Measurements from ENCODE around the gene RFT1.

RFT1 gene

DNA sequence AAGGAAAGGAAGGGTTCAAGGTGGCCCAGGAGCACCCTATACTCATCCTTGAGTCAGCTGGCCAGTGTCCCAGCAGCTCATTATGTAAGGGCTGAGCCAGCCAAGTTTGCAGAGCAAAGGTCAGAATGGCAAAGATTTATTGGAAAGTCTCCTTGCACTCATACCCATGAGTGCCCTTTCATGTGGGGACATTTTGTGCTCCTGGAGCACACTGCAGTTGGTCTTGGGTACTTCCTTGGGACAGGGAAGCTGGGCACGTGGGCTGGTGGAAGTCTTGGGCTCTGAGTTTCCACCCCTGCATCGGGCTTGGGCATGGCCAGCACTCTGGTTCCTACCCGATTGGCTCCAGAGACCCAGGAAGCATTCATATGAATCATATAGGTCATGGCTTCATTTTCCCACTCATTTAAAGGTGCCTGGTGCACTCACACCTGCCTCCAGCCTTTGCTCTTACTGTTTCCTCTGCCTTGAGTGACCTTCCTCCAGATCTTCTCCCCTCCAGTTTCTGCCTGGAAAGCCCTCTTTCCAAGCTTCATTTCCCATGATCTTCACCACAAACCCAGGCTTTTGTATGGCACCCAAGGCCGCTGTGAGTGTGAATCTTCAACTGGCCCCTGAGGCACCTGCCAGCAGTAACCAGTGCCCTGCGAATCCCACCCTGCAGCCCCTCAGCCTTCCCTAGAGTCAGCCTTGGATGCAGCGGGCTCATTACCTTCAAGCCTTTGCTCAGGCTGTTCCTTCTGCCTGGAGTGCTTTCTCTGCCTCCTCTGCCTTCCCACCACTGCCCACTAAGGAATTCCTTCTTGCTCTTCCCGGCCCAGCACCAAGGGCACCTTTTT is 20.2 kb upstream of the RFT1 start:
- no peak for DNase-seq (ENCODE audit: low read depth in 2 of 2)

DNA sequence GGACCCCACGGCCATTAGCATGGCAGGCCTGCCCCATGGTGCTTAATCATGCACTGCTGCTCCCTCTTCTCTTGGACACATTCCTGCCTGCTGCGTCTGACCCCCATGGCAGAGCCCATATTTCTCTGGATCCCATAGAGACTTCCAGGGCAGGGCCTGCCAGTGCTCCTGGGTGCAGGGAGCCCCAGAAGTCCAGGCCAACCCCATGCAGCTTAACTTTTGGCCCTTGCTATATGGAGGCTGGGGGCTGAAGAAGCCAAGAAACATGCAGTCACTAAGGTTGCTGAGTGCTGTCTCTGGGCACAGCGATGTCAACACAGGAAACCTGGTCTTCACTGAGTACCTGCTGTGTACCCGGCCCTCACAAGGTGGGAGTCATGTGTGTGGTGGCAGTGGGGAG is 19.5 kb upstream of the RFT1 start:
- DNase-seq (ENCODE audit: low read depth in 2 of 2) = no peak

DNA sequence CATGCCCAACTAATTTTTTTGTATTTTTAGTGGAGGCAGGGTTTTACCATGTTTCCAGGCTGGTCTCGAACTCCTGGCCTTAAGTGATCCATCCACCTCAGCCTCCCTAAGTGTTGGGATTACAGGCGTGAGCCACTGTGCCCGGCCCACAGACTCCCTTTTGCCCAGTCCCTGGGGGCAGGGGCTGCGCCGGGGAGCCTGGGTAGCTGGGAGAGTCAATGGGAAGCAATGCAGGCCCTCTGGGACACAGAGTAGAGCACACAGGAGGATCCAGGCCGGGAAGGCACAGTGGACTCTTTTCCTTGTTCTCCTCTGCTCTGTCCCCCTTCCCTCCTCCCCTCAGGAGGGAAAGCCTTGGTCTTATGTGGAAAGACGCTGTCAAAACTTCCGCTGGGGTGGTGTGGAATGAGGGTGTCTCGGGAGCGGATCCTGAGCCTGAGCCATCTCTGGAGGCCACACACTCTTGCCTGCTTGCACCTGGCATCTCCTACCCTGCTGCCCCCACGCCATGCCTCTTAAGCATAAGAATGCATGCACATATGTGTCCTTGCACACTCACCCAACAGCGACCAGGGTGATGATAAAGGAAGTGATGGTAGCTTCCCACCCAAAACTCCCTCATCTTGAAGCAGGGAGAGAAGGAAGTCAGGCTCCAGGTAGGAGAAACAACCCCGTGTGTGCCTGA is 18.9 kb upstream of the RFT1 start:
- DNase-seq (ENCODE audit: low read depth in 2 of 2) = no peak

DNA sequence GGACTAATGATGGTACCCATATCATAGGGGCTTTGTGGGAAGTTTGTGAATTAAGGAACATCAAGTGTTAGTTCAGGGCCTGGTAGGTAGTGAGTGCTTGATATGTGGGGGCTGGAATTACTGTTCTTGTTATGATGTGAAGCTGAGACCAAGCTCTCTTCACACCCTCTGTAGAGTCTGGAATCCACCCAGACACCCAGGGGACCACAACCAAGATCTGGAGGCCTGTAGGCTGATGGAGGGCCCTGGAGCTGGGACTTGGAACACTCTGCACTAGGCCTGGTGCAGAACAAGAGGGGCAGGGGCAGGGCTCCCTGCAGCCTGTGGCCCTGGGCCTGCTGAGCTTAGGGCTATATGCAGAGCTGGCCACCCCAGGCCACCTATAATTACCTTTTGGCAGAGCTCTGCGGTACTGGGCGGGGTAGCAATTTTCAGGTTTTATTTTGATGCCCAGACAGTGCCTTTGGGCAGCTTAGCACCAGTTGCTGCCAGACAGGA is 17.7 kb upstream of the RFT1 start:
- no peak for DNase-seq (ENCODE audit: low read depth in 2 of 2)

DNA sequence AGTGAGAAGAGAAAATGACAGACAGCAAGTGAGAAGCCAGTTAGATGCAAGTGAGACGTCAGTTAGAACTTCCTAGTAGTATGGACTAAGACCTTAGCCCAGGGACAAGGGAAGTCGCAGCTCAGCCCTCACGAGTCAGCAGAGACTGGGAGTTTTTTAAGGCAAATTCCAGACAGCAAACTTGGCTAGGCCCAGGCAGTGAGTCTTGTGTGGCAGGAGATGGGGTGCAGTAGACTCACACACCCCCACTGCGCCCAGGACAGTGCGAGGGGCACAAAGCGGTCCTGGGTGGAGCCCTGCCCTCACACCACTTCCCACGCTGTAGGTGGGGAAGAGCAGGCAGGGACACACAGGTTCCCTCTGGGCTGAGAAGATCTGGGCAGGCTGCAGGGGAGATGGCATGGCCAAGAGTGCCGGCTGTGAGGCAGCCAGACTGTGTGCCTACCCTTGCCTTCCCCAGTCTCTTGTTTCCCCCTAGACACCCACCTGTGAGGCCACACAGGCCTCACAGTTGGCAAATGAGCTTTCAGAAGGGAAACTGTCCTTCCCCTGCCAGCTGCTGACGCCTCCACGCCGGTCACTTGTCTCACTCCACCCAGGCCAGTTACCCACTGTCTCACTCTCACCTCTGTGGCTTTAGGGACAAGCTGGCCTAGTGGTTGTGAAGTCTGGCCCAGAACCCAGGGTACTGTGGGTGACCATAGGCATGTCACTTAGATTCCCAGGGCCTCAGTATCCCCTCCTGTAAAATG is 17.1 kb upstream of the RFT1 start:
- no peak for DNase-seq (ENCODE audit: low read depth in 2 of 2)

DNA sequence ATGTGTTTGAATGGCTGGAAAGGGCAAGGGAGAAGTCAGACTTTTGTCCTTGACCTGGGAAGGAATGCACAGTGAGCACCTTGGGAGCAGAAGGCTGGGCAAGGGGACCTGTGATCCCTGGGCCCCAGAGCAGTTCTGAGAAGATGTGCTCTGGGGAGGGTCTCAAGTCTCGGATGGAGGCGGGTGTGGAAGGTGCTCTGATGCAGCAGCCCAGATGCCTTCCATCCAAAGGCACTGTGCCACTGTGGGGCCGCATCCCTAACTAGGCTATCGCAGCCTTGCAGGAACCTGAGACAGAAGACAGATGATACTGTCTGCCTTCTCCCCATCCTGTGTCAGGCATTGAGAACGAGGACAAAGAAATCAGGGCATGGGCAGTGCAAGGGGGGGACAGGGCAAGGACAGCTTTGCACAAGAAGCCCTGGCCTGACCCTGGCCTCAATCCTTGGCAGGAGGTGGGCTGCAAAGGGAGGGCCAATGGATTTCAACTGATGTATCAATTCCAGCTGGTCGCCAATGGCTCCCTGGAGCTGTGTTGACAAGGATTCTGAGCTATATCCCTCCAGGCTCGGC is 16.2 kb upstream of the RFT1 start:
- no peak for DNase-seq (ENCODE audit: low read depth in 2 of 2)

DNA sequence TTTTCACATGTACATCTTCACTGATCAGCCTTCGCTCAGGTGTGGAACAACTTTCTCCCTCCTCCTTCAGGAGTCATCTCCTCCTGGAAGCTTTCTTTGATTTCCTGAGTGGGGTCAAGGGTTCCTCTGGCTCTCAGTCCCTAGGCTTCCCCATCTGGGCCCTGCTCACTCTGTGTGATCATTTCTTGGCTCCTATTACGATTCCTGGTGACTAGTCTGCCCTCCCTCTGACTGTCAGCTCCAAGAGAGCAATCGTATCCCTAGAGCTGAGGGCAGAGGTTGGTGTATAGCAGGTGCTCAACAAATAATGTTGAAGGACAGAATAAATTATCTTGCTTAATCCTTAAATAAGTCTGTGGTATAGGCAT is 15.5 kb upstream of the RFT1 start:
- no peak for DNase-seq (ENCODE audit: low read depth in 2 of 2)

DNA sequence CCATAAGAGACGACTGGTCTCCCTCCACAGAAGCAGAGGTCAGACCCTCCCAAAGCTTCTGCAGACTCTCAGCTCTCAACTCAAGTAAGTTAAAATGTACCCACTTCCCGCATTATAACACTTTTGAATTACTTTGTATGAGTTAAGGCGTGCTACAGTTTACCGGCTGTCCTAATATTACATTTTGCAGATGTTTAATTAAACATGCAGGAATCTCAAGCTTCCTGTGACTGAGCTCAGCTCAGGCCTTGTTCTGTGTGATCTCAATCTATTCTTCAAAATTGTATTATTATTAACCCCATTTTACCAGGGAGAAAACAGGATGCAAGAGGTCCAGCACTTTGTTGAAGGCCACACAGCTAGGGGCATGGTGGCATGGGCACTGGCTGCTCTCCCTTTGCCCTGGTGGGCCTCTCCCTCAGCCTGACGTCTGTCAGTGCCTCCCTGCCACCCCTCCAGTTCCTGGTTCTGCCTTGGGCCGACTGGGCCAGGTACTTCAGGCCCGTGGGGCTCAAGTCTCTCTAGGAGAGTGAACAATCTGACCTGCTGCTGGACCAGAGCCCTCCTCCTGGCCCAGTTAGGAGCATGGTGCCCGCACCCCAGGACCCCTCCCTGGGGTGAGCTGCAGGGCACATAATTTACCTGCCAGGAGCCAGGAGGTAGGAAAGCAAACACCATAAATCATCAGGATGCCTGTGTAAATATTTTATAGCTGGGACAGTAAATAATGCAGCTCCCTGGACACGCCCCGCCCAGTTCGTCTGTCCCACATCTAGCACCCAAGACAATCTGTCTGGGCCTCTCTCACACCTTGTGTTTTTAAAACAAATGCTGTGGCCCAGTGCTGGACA is 14.9 kb upstream of the RFT1 start:
- no peak for DNase-seq (ENCODE audit: low read depth in 2 of 2)

DNA sequence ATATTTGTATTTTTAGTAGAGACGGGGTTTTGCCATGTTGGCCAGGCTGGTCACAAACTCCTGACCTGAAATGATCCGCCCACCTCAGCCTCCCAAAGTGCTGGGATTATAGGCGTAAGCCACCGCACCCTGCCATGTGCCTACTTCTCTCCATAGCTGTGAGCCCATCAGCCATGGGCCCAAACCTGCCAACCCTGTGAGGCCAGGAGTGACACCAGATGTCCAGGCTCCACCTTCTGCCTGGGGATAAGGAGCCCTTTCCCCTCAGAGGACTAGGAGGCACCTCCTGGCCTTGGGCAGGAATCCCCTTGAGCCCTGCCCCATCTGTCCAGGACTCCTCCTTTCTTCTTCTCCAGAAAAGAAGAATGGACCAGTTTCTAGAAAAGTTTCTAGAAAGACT is 14.2 kb upstream of the RFT1 start:
- DNase-seq (ENCODE audit: low read depth in 2 of 2) = no peak

DNA sequence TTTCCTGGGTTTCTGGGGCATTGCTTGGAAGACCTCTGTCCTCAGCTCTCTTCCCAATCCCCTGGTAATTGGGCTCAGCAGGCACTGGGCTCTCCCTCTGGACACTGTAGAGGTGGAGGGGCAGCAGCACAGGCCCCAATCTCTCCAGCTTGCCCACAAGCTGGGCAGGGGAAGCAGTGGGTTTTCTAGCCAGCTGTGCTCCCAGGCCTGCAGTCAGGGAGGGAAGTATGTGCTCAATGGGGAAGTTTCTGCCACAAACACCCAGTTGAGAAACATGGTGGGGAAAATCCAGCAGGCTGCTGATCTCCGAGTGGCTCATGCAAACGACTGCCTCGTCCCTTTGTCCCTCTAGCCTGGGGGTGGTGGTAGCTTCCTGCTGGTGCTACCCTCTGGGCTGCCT is 12.8 kb upstream of the RFT1 start:
- DNase-seq (ENCODE audit: low read depth in 2 of 2) = no peak

DNA sequence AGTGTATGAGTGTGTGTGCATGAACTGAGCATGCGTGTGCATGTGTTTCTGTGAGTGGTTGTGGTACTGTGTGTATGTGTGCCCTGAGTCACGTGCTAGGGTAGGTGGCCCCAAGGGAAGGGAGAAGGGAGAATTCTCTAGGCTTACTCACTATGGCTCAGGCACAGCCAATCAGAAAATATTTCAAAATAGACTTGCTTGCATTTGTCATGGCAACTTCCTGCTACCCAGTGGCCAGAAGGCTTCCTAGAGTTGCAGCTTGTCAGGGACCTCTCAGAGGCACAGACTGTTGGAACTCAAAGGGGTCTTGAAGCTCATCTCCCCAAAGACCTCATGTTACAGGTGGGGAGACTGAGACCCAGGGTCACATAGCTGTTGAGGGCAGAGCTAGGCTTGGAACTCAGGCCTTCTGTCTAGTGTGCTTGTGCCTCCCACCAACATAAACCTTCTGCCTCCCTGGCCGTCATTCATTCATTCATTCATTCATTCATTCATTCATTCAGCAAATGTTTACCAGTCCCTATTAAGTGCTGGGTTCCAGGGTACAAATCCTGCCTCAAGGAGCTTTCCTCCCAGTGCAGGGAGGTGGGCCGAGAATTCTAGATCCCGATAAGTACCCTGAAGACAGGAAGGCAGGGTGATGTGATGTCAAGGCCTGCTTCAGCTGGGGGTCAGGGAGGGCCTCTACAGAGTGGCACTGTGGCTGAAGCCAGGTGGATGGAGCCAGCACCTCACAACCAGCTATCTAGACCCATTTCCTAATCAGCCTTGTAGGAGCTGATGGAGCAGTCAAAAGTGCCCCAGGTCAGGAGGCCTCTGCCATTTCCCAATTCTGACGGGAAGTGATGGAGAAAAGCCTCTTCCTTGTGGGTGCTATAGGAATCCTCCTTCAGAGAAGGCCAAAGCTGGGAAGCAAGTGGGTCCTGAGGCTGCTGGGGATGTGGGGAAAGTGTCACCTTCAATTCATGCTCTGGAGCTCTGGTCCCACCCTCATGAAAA is 10.9 kb upstream of the RFT1 start:
- no peak for DNase-seq (ENCODE audit: low read depth in 2 of 2)

DNA sequence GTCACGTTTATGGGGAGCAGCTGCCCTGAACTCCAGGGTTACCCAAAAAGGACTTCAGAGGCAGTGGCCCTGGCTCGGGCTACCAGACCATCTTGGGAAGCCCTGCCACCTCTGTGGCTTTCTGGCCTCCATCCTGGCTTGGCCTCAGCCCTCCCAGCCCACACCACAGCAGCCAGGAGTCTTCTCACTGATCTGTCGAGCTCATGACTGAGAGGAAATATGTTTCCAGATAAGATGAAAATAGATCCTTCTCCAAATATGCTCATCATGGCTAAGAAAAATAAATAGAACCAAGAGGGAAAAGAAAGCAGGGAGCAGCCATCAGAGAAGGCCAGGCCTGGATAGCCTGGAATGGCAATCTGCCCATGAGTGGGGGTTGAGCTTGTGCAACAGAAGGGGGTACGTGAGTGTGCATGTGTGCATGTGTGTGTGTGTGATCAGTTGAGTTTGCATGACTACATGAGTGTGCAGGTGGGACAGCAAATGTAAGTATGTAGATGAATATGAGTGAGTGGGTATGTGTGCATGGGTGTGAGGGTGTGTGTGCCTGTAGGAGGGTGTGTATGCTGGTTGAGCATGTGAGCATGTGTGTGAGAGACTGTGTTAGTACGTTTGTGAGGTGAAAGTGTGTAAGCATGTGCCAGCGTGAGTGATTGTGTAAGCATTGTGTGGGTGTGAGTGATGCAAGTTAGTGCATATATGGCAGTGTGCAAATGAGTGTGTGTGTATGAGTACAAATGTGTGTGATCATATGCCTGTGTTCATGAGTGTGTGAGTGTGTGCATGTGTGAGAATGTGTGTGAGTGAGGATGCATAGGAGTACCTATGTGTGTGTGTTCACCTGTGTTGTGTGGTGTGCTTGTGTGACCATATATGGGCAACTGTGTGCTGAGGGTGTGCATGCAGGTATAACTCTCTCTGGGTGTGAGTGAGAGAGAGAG is 9.9 kb upstream of the RFT1 start:
- DNase-seq (ENCODE audit: low read depth in 2 of 2) = no peak

DNA sequence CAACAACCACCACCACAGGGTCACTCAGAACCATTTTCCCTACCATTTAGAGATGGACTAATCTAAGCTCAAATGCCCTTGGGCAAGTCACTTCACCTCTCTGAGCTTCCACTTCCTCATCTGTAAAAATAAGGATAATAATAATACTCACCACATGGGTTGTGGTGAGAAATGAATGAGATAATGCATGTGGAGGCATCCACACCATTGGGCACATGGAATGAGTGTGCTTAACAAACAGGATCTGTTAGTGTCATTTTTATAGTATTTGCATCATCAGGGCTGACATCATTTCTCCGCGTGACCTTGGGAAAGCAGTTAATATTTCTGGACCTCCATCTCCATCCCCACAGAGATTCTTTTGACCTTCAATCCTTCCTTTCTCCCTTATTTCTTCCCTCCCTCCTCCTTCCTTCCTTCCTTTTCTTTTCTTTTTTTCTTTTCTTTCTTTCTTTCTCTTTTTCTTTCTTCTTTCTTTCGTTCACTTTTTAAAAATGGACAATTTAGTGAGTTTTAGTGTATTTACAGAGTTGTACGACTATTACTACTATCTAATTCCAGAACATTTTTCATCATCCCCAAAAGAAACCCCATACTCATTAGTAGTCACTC is 7.7 kb upstream of the RFT1 start:
- DNase-seq (ENCODE audit: low read depth in 2 of 2) = no peak

DNA sequence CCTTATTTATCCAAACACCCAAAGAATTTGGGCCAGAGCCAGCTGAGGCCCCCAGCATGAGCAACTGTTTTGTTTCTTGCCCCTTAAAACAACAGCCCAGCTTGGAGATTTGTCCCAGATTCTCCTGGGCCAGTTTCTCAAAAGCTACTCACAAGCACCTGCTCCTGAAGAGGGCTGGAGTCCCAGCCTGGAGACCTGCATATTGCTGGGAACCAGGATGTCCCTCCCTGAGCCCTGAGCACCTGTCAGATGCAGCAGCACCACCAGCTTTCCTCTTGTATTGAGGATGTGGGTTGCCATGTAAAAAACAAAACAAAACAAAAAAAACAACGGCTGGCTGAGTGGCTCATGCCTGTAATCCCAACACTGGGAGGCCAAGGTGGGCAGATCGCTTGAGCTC is 7.0 kb upstream of the RFT1 start:
- DNase-seq (ENCODE audit: low read depth in 2 of 2) = no peak

DNA sequence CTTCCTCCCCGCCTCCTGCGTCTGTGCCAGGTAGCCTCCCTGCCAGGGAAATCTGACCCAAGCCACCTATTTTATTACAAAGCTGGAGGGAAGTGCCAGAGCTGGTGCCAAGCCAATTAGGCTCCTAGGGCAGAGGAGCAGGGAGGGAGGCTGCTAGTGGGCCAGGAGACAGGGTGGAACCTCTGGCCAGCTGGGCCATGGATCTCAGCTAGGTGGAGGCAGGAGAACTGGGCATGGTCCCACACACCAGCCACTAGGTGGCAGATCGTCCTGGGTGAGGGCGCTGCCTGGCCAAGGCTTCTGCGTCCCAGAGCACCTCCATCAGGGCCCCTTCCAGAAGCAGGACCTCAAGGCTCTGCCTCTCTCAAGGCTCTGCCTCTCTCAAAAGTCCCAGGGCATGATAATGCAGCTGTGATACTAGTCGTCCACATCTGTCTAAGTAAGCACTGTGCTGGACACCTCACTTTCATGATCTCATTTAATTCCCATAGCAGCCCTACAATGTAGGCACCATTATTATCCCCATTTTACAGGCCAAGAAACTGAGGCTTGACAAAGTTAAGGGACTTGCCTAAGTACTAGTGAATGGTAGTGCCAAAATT is 4.5 kb upstream of the RFT1 start:
- peak; percentile 19 to 28 for DNase-seq (ENCODE audit: low read depth in 2 of 2)

DNA sequence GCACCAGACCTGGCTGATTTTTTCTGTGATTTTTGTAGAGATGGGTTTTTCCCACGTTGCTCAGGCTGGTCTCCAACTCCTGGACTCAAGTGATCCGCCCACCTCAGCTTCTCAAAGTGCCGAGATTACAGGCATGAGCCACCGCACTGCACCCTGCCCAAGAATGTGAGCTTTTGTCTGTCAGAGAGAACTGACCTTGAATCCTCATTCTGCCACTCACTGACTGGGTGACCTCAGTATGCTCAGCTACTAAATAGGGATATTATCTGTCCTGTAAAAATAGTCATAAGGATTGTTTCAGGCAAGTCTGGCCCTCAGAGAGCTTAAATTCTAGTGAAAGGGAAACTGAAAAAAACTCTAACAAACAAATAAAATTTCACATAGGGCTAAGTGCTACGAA is 2.1 kb upstream of the RFT1 start:
- no peak for DNase-seq (ENCODE audit: low read depth in 2 of 2)

DNA sequence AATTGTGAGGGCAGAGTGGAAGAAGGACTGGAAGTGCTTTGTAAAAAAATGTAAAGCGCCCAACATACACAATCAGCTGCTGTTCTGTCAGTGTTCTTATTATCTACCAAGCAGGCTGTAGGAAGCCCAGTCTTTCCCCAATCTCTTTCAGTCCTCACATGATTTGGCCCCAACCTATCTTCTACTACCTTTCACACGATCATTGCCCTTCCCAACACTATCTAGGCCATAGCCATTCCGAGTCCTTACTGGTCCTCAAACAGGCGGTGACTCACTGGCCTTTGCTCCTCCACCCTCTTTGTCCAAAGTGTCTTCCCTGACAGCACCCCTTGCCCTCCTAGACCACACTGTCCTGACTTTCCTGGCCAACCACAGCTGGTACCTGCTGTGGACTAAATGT is 861 bp upstream of the RFT1 start:
- no peak for DNase-seq (ENCODE audit: low read depth in 2 of 2)

DNA sequence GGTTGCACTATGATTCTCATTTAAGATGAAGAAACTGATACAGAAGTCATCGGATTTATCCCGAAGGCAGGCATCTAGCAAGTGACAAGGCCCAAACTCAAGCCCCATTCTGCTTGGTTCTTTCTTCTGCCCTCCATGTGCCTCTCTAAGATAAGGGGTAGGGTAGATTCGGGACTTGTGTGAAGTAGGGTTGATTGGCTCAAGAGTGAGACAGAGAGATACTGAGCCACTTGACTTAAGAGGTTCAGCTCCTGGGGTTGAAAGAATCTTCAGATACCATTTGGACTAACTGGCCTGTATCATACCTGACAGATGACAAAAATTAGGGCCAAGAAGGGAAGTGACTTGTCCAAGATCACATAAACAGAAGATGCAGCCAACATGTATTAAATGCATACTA is 891 bp downstream of the RFT1 start:
- DNase-seq (ENCODE audit: low read depth in 2 of 2) = no peak

Data from stimulated activated CD8-positive, alpha-beta memory T cell treated with anti-CD3 and anti-CD28 coated beads, Interleukin-2, amount 100 ng/mL, for 1 hour (primary cell).